Activated naive CD4-positive, alpha-beta T cell treated with anti-CD3 and anti-CD28 coated beads, Interleukin-2, amount 10 ng/mL, durations not matched to agents 7 days and 5 days (primary cell): Measurements from ENCODE around the gene MTARC2.

ENCODE experiments used
- CTCF ChIA-PET: fragments of 350-600 bp; sonication (Branson Sonifier 250); formaldehyde crosslinking; loops from one replicate; lab custom pipeline; 2021; ENCODE audit warnings: antibody characterized with exemption; lab: Charles Lee
- DNase-seq: peaks from one replicate; pipeline ENCODE4 v3.0.0-alpha.2; 2020
- H3K27ac Mint-ChIP-seq: one replicate; pipeline ENCODE4 v1.8.0; 2021; ENCODE audit warnings: mild to moderate bottlenecking, moderate library complexity, mixed read lengths
- H3K27me3 Mint-ChIP-seq: one replicate; pipeline ENCODE4 v1.8.0; 2021; ENCODE audit warnings: mild to moderate bottlenecking, mixed read lengths
- H3K36me3 Mint-ChIP-seq: one replicate; pipeline ENCODE4 v1.8.0; 2021; ENCODE audit warnings: mixed read lengths
- H3K4me1 Mint-ChIP-seq: one replicate; pipeline ENCODE4 v1.8.0; 2021; ENCODE audit warnings: mixed read lengths
- H3K4me3 Mint-ChIP-seq: one replicate; pipeline ENCODE4 v1.8.0; 2021; ENCODE audit warnings: mild to moderate bottlenecking, moderate library complexity, mixed read lengths
- H3K9me3 Mint-ChIP-seq: one replicate; pipeline ENCODE4 v1.8.0; 2021; ENCODE audit warnings: mixed read lengths

MTARC2 gene

DNA sequence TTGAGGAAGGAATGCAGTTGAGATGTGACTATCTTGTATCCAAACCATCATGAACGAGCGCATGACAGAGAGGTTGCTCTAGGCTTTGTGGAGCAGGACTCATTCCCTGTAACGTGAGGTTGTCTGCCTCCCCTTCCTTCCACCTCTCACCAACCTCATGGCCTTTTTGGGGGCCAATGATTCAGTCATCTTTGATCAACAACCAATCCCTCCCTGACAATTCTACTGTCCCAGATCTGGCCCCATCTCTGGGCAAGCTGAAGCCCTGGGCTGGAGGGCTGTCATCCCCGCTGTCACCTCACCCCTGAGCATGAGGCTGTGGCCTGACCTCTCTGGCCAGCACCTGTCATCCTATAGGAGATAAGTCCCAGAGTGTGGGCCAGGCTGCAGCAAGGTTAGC, 58.3 kb downstream of the MTARC2 start:
- no peak overlapping the region for H3K27ac Mint-ChIP-seq
- CTCF ChIA-PET = interaction anchor here (1.4 to 1.5 kb wide), 2 partner anchors 31 to 69 kb away, joined by 3 to 4 read pairs; no protein-coding TSS in a partner anchor
- no peak overlapping the region for H3K4me3 Mint-ChIP-seq

DNA sequence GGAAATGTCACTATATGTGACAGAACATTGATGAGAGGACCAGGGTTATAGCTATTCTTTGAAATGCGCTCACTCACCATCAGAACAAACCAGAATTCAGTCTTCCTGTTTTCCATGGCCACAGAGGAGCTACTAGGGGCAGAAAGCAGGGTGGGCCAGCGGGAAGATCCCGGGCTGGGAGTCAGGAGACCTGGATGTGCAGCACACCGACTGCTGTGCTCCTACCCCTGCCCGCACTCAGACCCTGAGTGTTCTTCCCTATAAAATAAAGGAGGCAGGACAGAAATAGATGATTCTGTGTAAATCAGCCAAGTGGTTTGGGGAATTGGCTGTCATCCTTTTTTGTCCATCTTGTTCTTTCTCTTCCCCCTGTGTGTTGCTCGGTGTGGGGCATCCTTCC, 59.6 kb downstream of the MTARC2 start:
- CTCF ChIA-PET = interaction anchor here (0.8 to 1.5 kb wide), 4 partner anchors 16 to 395 kb away, joined by 3 to 4 read pairs (median 3); no protein-coding TSS in a partner anchor
- Mint-ChIP-seq H3K4me1 (peaks cover 6% of the 10 kb centered on the region), H3K36me3 (no peaks in the 10 kb centered on the region), H3K4me3 (no peak overlapping the region), H3K27me3 (peaks cover 18% of the 10 kb centered on the region), H3K27ac (no peak overlapping the region), H3K9me3 (no peaks in the 10 kb centered on the region)
- no peak for DNase-seq

More for the DNA sequence above, 58.3 kb downstream of the MTARC2 start:
- DNase-seq = no peak
- Mint-ChIP-seq H3K4me1 (peaks cover 6% of the 10 kb centered on the region), H3K9me3 (no peaks in the 10 kb centered on the region), H3K27me3 (peaks cover 17% of the 10 kb centered on the region), H3K36me3 (no peaks in the 10 kb centered on the region)

DNA sequence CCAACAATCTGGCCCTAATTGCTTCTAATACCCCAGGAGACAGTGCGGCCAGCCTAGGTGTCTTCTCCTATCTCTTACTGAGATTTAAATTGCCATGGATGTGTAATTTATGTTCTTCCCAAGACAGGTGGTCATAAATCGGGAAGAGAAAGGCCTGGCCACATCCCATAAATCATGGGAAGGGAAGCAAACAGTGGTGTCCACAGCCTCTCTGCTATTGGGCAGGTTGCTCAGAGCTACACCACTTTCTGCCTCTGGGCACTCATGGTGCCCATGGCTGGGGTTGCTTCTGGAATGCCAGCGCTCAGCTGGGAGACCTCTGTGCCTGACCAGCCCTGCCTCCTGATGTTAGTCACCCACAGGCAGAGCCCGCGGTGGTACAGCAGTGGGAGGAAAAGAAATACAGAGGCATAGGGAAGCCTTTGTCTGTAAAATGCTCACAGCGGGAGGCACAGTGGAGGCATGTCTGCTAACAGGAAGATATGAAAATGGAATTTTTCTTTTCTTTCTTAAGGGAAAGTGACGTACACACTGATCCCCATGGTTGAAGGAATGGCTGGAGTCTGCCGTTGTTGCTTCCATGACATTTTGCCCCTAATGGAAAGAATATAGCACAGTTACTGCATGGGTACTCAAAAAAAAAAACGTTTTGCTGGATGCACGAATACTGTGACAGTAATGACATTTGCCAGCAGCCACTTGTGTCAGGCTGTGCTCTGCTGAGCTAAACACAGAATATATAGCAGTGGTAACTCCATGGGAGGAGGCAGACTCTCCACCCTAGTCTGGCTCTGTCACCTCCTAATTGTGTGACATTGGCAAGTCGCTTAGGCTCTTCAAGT, 60.4 kb downstream of the MTARC2 start:
- Mint-ChIP-seq H3K36me3 (no peaks in the 10 kb centered on the region), H3K27me3 (peaks cover 21% of the 10 kb centered on the region), H3K4me1 (peaks cover 6% of the 10 kb centered on the region), H3K4me3 (no peak overlapping the region), H3K27ac (no peak overlapping the region), H3K9me3 (no peaks in the 10 kb centered on the region)
- DNase-seq = no peak
- CTCF ChIA-PET = interaction anchor here (0.7 to 4.0 kb wide), 3 partner anchors 394 to 1588 kb away, joined by 4 to 19 read pairs (median 9); no protein-coding TSS in a partner anchor

DNA sequence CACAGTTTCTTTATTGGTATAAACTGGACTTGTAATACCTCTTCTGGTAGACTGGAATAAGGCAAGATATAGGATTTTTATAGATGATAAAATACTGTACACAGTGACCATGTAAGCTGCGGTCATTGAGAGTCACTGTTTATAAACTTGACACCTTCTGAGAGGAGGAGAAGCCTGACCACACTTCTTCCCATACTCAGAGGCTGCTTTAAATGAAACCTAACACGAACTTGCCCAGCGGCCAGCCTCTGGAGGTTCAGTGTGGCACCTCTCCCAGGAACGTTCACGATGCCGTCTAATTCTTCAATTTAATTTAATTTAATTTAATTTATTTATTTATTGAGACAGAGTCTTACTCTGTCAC, 61.0 kb downstream of the MTARC2 start:
- Mint-ChIP-seq H3K4me3 (no peak overlapping the region), H3K9me3 (no peaks in the 10 kb centered on the region), H3K27ac (no peak overlapping the region), H3K27me3 (peaks cover 21% of the 10 kb centered on the region), H3K36me3 (no peaks in the 10 kb centered on the region), H3K4me1 (peaks cover 6% of the 10 kb centered on the region)
- CTCF ChIA-PET = interaction anchor here (0.7 to 4.0 kb wide), 5 partner anchors 10 to 1588 kb away, joined by 3 to 19 read pairs (median 5); no protein-coding TSS in a partner anchor
- no peak for DNase-seq

DNA sequence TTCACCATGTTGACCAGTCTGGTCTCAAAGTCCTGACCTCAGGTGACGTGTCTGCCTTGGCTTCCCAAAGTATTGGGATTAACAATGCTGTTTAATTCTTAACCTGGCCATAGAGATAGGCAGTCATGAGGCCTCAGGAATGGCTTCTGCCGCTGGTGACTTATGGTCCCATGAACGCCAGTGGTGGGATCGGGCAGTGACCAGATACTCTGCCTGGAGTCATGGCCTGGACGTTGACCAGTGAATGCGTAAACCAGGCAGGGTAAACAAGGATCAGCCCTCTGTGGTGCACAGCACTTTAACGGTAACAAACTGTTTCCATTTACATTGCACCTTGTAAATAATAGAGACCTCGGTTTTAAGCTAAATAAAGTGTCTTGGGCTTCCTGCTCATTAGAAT, 61.6 kb downstream of the MTARC2 start:
- Mint-ChIP-seq H3K27ac (no peak overlapping the region), H3K4me1 (peaks cover 6% of the 10 kb centered on the region), H3K9me3 (no peaks in the 10 kb centered on the region), H3K27me3 (peaks cover 21% of the 10 kb centered on the region), H3K36me3 (no peaks in the 10 kb centered on the region), H3K4me3 (no peak overlapping the region)
- DNase-seq = no peak
- CTCF ChIA-PET = interaction anchor here (1.0 to 4.0 kb wide), 7 partner anchors 9 to 626 kb away, joined by 3 to 19 read pairs (median 4); partner anchors contain the start of gene MTARC1

DNA sequence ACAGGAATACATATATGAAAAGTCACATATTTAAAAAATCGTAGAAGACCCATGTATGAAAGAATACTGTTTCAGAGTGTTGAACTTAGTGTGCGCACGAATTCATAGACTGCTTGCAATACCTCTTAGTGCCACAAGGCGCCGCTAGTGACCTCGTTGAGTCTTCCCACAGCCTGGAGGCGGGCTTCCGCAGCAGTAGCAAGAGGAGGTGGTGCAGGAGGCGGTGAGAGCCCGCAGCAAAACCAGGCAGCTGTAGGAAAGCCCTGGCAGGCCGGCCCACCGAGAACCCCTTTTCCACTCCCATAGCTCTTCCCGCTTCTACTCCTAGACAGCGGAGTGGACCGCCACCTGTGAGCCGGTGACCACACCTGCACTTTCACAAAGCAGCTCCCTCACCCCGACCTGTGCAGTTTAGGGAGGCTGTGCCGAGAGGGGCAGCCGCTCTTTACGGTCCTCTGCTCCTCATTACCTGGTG, 62.1 kb downstream of the MTARC2 start:
- peaks cover 6% of the 10 kb centered on the region for H3K4me1 Mint-ChIP-seq
- H3K9me3 Mint-ChIP-seq = no peaks in the 10 kb centered on the region
- peaks cover 21% of the 10 kb centered on the region for H3K27me3 Mint-ChIP-seq
- CTCF ChIA-PET = interaction anchor here (0.7 to 4.0 kb wide), 10 partner anchors 9 to 625 kb away, joined by 3 to 19 read pairs (median 4); partner anchors contain the start of gene MTARC1
- peak overlapping the region; percentile 35 for H3K4me3 Mint-ChIP-seq
- DNase-seq = peak; percentile 78
- H3K27ac Mint-ChIP-seq = no peak overlapping the region
- no peaks in the 10 kb centered on the region for H3K36me3 Mint-ChIP-seq

DNA sequence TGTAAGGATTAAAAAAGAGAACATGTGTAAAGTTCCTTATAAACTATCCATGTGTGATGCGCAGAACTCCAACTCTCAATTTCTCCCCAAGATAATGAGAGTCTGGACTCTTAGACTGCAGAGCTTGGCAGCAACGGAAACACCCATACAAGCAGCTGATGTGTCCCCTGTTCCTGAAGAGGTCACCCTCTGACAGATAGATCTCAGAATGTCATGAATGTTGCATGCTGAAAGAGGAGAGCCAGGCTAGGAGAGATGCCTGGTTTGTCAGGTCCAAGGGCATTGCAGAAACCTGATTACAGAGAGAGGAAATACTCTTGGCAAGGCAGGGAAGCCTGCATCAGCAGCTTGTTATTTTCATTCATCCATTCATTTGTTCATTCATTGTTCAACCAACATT, 62.8 kb downstream of the MTARC2 start:
- H3K27me3 Mint-ChIP-seq = peaks cover 25% of the 10 kb centered on the region
- no peak for DNase-seq
- CTCF ChIA-PET = interaction anchor here (0.7 to 4.0 kb wide), 7 partner anchors 11 to 625 kb away, joined by 3 to 19 read pairs (median 3); no protein-coding TSS in a partner anchor
- no peaks in the 10 kb centered on the region for H3K36me3 Mint-ChIP-seq
- H3K9me3 Mint-ChIP-seq = no peaks in the 10 kb centered on the region
- H3K4me3 Mint-ChIP-seq = no peak overlapping the region
- peaks cover 6% of the 10 kb centered on the region for H3K4me1 Mint-ChIP-seq
- no peak overlapping the region for H3K27ac Mint-ChIP-seq

DNA sequence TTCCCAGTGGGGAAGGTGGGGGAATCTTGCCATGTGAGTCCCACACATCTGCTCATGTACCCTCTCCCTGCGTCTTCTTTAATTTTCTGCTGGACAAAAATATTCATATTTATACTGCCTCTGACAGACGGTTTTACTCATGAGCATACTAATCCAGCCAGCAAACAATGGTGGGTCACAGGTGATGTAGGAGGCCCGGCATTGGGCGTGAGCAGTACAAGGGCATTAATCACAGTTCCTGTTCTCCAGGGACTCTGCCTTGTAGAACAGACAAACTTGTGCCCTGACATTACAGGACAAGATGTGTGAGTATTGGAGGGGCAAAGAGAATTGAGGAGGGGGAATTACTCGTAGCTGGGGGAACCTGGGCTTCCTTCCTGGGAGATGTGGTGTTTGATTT, 63.6 kb downstream of the MTARC2 start:
- peaks cover 19% of the 10 kb centered on the region for H3K27me3 Mint-ChIP-seq
- no peaks in the 10 kb centered on the region for H3K9me3 Mint-ChIP-seq
- CTCF ChIA-PET = interaction anchor here (2.8 to 4.0 kb wide), 2 partner anchors 391 to 624 kb away, joined by 9 to 19 read pairs; no protein-coding TSS in a partner anchor
- DNase-seq = no peak
- H3K27ac Mint-ChIP-seq = no peak overlapping the region
- no peaks in the 10 kb centered on the region for H3K36me3 Mint-ChIP-seq
- H3K4me1 Mint-ChIP-seq = peaks cover 6% of the 10 kb centered on the region
- no peak overlapping the region for H3K4me3 Mint-ChIP-seq

DNA sequence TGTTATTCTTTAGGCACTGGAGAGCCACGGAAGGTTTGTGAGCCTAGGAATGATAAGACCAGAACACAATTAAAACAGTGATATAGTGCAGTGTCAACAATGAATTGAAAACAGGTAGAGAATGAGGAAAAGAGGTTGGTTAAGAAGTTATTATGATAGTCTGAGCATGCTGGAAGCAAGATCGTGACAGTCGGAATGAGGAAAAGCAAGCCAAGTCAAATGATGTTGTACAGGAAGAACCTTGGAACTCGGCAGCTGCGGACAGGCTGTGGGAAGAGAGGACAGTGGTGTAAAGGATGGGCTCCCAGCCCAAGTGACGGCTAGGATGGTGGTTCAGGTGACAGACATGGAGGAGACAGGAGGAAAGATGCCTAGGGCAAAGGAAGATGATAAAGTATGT, 64.2 kb downstream of the MTARC2 start:
- no peaks in the 10 kb centered on the region for H3K9me3 Mint-ChIP-seq
- H3K27me3 Mint-ChIP-seq = peaks cover 19% of the 10 kb centered on the region

DNA sequence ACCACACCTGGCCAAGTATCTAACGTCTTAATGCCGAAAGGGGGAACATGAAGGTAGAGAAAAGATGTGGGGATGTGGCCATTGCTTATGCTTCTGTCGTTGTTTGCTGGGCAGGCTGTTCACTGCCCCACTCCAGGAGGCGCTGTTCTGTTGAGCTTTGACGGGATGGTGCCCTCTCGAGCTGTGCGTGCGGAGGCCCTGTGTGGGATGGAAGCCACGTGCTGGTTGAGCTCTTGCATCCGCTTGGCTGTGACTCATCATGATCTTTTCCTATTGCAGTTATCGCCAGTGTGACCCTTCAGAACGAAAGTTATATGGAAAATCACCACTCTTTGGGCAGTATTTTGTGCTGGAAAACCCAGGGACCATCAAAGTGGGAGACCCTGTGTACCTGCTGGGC, 64.9 kb downstream of the MTARC2 start:
- CTCF ChIA-PET = no interaction called here
- Mint-ChIP-seq H3K4me3 (no peak overlapping the region), H3K9me3 (no peaks in the 10 kb centered on the region), H3K27me3 (peaks cover 19% of the 10 kb centered on the region), H3K36me3 (no peaks in the 10 kb centered on the region), H3K27ac (no peak overlapping the region), H3K4me1 (peaks cover 6% of the 10 kb centered on the region)
- DNase-seq = no peak

More for the DNA sequence above, 64.2 kb downstream of the MTARC2 start:
- Mint-ChIP-seq H3K36me3 (no peaks in the 10 kb centered on the region), H3K27ac (no peak overlapping the region), H3K4me3 (no peak overlapping the region), H3K4me1 (peaks cover 6% of the 10 kb centered on the region)
- CTCF ChIA-PET = interaction anchor here (4.0 kb wide), 1 partner anchor 391 kb away, joined by 19 read pairs; no protein-coding TSS in a partner anchor
- DNase-seq = no peak

DNA sequence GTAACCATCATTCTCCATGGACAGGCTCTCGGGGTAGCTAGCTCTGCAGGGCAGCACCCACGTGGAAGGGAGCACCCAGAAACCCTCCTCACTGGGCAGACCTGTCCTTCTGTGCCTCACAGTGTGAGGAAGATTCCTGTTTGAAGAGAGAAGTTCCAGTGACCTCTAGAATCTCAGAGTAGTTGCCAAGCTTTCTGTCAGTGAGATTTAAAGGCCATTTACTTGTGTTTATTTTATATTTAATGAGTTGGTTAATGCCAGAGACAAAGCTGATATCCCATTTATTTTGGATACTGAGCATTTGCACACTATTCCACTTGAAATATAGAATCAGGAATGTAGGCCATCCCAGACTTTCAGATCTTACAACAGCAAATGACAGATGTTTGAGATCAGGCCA, 67.3 kb downstream of the MTARC2 start:
- no peak for DNase-seq
- no peaks in the 10 kb centered on the region for H3K9me3 Mint-ChIP-seq
- H3K27ac Mint-ChIP-seq = no peak overlapping the region
- CTCF ChIA-PET = no interaction called here
- peaks cover 2% of the 10 kb centered on the region for H3K4me1 Mint-ChIP-seq
- peaks cover 15% of the 10 kb centered on the region for H3K27me3 Mint-ChIP-seq
- no peaks in the 10 kb centered on the region for H3K36me3 Mint-ChIP-seq
- H3K4me3 Mint-ChIP-seq = no peak overlapping the region

DNA sequence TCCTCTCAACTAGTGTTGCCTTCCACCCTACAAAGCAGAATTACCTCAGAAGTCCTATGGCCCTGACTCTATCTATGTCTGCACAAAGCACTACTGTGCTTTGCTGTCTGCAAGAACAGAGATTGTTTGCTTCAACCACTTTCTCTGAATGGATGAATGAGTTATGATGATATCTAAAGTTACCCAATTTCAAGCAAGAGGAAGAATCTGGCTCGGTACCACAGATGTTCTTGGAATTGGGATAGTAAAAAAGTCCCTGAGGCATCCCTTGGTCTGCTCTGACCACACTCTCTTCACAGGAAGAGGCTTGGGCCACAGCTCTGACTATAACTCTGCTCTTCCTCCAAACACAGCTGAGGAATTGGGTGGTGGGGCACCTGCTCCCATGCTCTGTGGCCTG, 69.8 kb downstream of the MTARC2 start:
- Mint-ChIP-seq H3K36me3 (no peaks in the 10 kb centered on the region), H3K4me1 (no peaks in the 10 kb centered on the region), H3K27me3 (peaks cover 6% of the 10 kb centered on the region), H3K9me3 (no peaks in the 10 kb centered on the region), H3K4me3 (no peak overlapping the region), H3K27ac (no peak overlapping the region)
- CTCF ChIA-PET = no interaction called here
- no peak for DNase-seq

DNA sequence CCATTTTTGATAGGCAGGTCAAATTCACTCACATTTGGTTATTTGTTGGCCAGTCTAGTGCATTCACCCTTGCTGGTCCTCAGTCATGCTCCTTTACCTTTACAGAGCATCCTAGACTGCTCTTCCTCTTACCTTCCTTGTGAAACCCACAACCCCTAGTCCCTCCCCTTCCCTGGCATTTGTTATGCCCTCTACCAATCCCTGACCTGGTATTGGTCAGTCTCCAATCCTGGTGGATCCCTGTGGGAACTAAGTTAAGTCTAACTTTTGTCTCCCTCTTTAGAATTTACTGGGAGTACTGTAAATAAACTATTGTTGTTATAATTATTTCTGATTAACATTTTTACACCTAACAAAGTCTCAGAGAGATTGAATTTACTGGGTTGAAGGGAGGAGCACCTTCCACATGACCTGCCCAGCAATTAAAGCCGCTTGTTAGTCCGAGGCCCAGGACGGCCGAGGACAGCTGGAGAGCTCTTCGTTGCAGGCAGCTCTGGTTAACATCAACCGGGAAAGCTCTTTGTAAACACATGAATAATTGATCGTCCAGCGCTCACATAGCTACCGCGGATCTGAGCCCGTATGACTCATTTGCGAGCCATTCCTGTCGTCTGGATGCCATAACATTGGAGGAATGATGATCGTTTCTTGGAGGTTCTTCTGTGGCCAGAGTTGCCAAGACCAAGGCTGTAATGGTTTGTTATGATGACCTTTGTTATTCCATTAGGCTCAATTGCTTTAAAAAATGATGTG, 70.5 kb downstream of the MTARC2 start:
- DNase-seq = no peak
- Mint-ChIP-seq H3K9me3 (no peaks in the 10 kb centered on the region), H3K4me3 (no peak overlapping the region), H3K36me3 (no peaks in the 10 kb centered on the region), H3K27ac (no peak overlapping the region), H3K27me3 (peaks cover 8% of the 10 kb centered on the region), H3K4me1 (no peaks in the 10 kb centered on the region)
- CTCF ChIA-PET = interaction anchor here (1.0 kb wide), 1 partner anchor 9 kb away, joined by 3 read pairs; no protein-coding TSS in a partner anchor
